ENCODE results near the gene GNG14. TPM values are rescaled to one million over a fixed set of nuclear protein-coding genes. Genes with fewer than 3 reads are reported as not detected.

GNG14 gene
- total RNA-seq, 1 donor from 2014 or later: not detected

DNA sequence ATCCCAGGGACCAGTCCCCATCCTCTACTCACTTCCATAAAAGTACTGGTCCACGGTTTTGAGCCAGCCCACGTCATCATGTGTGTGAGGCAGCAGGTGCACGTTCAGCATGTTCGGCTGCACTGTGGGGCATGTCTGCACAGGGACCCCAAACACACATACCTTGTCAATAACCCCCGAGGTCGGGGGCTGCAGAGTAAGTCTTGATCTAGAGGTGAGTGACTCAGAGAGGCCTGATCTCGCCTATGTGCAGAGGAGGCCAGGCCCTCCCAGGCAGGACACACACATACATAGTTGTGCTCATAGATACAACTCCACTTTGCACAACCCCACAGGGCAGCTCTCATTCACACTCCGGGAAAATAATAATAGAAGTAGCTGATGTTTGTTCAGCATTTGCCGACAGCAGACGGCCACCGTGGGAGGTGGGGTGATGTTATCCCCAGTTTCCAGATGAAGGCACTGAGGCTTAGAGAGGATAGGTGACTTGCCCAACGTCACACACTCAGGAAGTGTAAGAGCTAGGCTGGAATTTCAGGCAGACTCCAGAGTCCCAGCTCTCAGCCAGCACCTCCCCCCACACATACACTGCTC is 22.0 kb upstream of the GNG14 start:
- H3K27me3 Mint-ChIP-seq (ENCODE audit: unreplicated experiment): peaks cover 8% of the 10 kb centered on the region
- H3K9me3 Mint-ChIP-seq (ENCODE audit: unreplicated experiment): peaks cover 3% of the 10 kb centered on the region
- peak overlapping the region; percentile 86 for H3K27ac Mint-ChIP-seq (ENCODE audit: unreplicated experiment)
- H3K4me3 Mint-ChIP-seq (ENCODE audit: unreplicated experiment): peak overlapping the region; percentile 94
- DNase-seq: no peak
- peaks cover 16% of the 10 kb centered on the region for H3K4me1 Mint-ChIP-seq (ENCODE audit: low read depth, unreplicated experiment)
- TF ChIP-seq, protein P1, sequence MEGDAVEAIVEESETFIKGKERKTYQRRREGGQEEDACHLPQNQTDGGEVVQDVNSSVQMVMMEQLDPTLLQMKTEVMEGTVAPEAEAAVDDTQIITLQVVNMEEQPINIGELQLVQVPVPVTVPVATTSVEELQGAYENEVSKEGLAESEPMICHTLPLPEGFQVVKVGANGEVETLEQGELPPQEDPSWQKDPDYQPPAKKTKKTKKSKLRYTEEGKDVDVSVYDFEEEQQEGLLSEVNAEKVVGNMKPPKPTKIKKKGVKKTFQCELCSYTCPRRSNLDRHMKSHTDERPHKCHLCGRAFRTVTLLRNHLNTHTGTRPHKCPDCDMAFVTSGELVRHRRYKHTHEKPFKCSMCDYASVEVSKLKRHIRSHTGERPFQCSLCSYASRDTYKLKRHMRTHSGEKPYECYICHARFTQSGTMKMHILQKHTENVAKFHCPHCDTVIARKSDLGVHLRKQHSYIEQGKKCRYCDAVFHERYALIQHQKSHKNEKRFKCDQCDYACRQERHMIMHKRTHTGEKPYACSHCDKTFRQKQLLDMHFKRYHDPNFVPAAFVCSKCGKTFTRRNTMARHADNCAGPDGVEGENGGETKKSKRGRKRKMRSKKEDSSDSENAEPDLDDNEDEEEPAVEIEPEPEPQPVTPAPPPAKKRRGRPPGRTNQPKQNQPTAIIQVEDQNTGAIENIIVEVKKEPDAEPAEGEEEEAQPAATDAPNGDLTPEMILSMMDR (IDR thresholded peaks at IDR 0.05; ENCODE audit: partially characterized antibody, unreplicated experiment): no peak
- H3K36me3 Mint-ChIP-seq (ENCODE audit: unreplicated experiment): no peaks in the 10 kb centered on the region

DNA sequence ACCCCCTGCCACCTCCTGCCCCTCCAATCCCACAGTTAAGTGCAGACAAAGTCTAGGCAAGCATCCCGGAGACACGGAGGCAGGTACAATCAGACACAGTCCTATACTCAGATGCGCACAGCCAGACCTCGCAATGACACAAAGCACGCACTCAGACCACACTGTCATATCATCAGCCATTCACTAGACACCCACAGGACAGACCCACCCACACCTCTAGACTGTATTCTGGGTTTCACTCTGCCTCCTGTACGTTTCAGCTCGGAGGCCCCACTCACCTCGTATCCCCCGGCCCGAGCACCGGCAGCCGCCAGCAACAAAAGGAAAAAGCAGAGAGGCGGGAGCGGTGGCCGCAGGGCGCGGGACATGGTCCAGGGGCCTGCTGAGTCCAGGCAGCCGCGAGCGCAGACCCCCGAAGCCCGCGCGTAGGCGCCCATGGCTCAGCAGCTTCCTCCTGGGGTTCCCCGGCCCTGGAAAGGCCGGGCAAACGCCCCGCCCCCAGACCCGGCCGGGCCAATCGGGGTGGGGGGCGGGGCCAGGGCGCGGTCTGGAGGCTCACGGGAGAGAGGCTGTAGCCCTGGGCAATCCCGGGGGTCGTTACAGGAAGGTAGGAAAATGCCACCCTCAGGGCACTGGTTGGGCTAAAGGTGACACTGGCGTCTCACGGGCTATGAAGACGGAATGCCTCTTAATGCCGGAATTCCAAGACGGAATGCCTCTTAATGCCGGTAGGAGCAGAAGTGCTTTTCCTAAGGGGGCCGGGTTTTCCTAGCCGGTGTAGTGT is 21.3 kb upstream of the GNG14 start, which contains the start of the genes MAN2B1 and WDR83:
Gene MAN2B1 (minus strand): TSS at position 478 of the 784 bp plus-strand sequence. CDS start 41 bp downstream, at position 437.
Gene WDR83 (plus strand): TSS at position 543 of the 784 bp plus-strand sequence. CDS start 2,984 bp downstream, outside the sequence.
- TF ChIP-seq, protein P1 (IDR thresholded peaks at IDR 0.05; ENCODE audit: partially characterized antibody, unreplicated experiment): no peak
- H3K4me1 Mint-ChIP-seq (ENCODE audit: low read depth, unreplicated experiment): peaks cover 16% of the 10 kb centered on the region
- DNase-seq: peak; percentile 87
- no peaks in the 10 kb centered on the region for H3K36me3 Mint-ChIP-seq (ENCODE audit: unreplicated experiment)
- peaks cover 8% of the 10 kb centered on the region for H3K27me3 Mint-ChIP-seq (ENCODE audit: unreplicated experiment)
- peak within 1 kb of the TSS; percentile 86 for H3K27ac Mint-ChIP-seq (ENCODE audit: unreplicated experiment)
- peaks cover 5% of the 10 kb centered on the region for H3K9me3 Mint-ChIP-seq (ENCODE audit: unreplicated experiment)
- H3K4me3 Mint-ChIP-seq (ENCODE audit: unreplicated experiment): peak within 1 kb of the TSS; percentile 99

DNA sequence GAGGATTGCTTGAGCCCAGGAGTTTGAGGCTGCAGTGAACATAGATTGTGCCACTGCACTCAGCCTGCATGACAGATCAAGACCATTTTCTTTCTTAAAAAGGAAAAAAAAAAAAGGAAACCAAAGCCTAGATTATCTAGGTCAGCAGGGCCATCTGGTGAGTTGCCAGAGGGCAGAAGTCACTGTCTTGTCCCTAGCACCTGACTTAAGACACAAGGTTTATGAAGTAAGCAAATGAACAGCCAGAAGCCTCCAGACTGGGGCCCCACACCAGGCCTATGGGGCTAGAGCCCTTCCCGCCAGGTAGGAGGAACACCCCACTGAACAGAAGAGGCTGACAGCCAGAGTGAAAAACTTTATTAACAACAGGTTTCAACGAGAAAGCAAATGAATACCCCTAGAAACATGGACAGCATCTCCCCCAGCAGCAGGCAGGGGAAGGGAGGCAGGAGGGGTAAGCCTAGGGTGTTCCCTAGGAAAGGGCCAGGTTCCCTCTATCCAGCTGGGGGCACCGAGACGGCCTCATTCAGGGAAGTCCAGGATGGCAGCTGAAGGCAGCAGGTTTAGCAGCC is 20.0 kb upstream of the GNG14 start:
- H3K27me3 Mint-ChIP-seq (ENCODE audit: unreplicated experiment): peaks cover 11% of the 10 kb centered on the region
- no peak for DNase-seq
- TF ChIP-seq, protein P1 (IDR thresholded peaks at IDR 0.05; ENCODE audit: partially characterized antibody, unreplicated experiment): no peak
- H3K36me3 Mint-ChIP-seq (ENCODE audit: unreplicated experiment): no peaks in the 10 kb centered on the region
- H3K9me3 Mint-ChIP-seq (ENCODE audit: unreplicated experiment): peaks cover 8% of the 10 kb centered on the region
- H3K4me1 Mint-ChIP-seq (ENCODE audit: low read depth, unreplicated experiment): peaks cover 16% of the 10 kb centered on the region
- H3K4me3 Mint-ChIP-seq (ENCODE audit: unreplicated experiment): peak overlapping the region; percentile 99
- H3K27ac Mint-ChIP-seq (ENCODE audit: unreplicated experiment): no peak overlapping the region

DNA sequence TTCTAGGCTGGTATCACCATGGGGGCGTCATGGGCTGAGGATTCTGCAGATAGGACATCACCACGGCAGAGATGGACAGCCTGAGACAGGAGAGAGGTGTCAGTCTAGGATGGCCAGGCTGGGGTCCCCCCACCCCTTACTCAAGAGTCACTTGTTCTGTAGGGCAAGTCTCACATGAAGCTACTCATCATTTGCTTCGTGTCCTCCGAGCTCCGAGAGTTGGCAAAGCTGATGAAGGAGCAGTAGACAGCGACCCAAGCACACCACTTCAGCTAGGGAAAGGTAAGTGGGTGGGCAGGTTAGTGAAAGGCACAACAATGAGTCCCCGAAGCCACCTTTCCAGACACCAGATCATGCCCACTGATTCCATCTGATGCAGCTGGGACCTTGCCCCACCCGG is 19.5 kb upstream of the GNG14 start:
- H3K27ac Mint-ChIP-seq (ENCODE audit: unreplicated experiment): peak overlapping the region; percentile 100
- H3K4me3 Mint-ChIP-seq (ENCODE audit: unreplicated experiment): peak overlapping the region; percentile 99
- H3K27me3 Mint-ChIP-seq (ENCODE audit: unreplicated experiment): peaks cover 11% of the 10 kb centered on the region
- no peaks in the 10 kb centered on the region for H3K36me3 Mint-ChIP-seq (ENCODE audit: unreplicated experiment)
- TF ChIP-seq, protein P1 (IDR thresholded peaks at IDR 0.05; ENCODE audit: partially characterized antibody, unreplicated experiment): no peak
- no peak for DNase-seq
- H3K9me3 Mint-ChIP-seq (ENCODE audit: unreplicated experiment): peaks cover 8% of the 10 kb centered on the region
- peaks cover 16% of the 10 kb centered on the region for H3K4me1 Mint-ChIP-seq (ENCODE audit: low read depth, unreplicated experiment)
